NCI-H146 (cell line): Measurements from ENCODE around the gene AFG1L.
"Not testable (repeated sequence)": the region's sequence is repeated elsewhere in the genome, so short reads cannot be mapped to it uniquely, and the experiment has no call there.

Experiments
- DNase-seq: peaks from one replicate; lab custom pipeline; 2025; lab: John Stamatoyannopoulos, UW

The AFG1L gene

GRCh38 chr6:108416047-108416833, 121.4 kb downstream of the AFG1L start:
- DNase-seq: not testable (repeated sequence)

GRCh38 chr6:108417027-108417426, 122.2 kb downstream of the AFG1L start:
- no peak for DNase-seq

- DNase-seq: no peak
Observed at GRCh38 chr6:108419474-108419873, 124.6 kb downstream of the AFG1L start.

GRCh38 chr6:108419934-108420609, 125.2 kb downstream of the AFG1L start:
- DNase-seq: no peak

GRCh38 chr6:108421366-108421765, 126.5 kb downstream of the AFG1L start:
- DNase-seq: no peak

GRCh38 chr6:108423982-108424705, 129.3 kb downstream of the AFG1L start:
- no peak for DNase-seq

- no peak for DNase-seq
Observed at GRCh38 chr6:108425428-108425827, 130.6 kb downstream of the AFG1L start.

GRCh38 chr6:108432143-108432542, 137.3 kb downstream of the AFG1L start:
- DNase-seq: no peak

- DNase-seq: no peak
Observed at GRCh38 chr6:108432792-108433191, 137.9 kb downstream of the AFG1L start.

- no peak for DNase-seq
Observed at GRCh38 chr6:108434222-108434621, 139.4 kb downstream of the AFG1L start.

- DNase-seq: no peak
Observed at GRCh38 chr6:108435391-108435790, 140.5 kb downstream of the AFG1L start.

- no peak for DNase-seq
Observed at GRCh38 chr6:108436771-108437170, 141.9 kb downstream of the AFG1L start.

- no peak for DNase-seq
Observed at GRCh38 chr6:108437821-108438220, 143.0 kb downstream of the AFG1L start.

GRCh38 chr6:108438918-108439317, 144.1 kb downstream of the AFG1L start:
- no peak for DNase-seq

GRCh38 chr6:108441141-108441540, 146.3 kb downstream of the AFG1L start:
- DNase-seq: no peak

GRCh38 chr6:108442770-108443520, 148.1 kb downstream of the AFG1L start:
- no peak for DNase-seq

GRCh38 chr6:108446629-108447150, 151.8 kb downstream of the AFG1L start:
- no peak for DNase-seq

- no peak for DNase-seq
Observed at GRCh38 chr6:108448481-108448880, 153.6 kb downstream of the AFG1L start.

GRCh38 chr6:108449717-108450116, 154.9 kb downstream of the AFG1L start:
- not testable (repeated sequence) for DNase-seq

GRCh38 chr6:108451816-108452215, 157.0 kb downstream of the AFG1L start:
- DNase-seq: no peak

GRCh38 chr6:108452711-108453195, 157.9 kb downstream of the AFG1L start:
- no peak for DNase-seq
